HG02763 (cell line): ENCODE measurements around the gene STXBP5.
A peak's percentile ranks its signal among the peaks of the same experiment; 100 is the strongest.

Experiments
- ATAC-seq: cut with Tn5 transposase; IDR thresholded peaks from one replicate; pipeline ENCODE4 v1.9.1; 2021; ENCODE audit warnings: mild to moderate bottlenecking, moderate library complexity; ENCODE audit not compliant: unreplicated experiment

The STXBP5 gene

DNA sequence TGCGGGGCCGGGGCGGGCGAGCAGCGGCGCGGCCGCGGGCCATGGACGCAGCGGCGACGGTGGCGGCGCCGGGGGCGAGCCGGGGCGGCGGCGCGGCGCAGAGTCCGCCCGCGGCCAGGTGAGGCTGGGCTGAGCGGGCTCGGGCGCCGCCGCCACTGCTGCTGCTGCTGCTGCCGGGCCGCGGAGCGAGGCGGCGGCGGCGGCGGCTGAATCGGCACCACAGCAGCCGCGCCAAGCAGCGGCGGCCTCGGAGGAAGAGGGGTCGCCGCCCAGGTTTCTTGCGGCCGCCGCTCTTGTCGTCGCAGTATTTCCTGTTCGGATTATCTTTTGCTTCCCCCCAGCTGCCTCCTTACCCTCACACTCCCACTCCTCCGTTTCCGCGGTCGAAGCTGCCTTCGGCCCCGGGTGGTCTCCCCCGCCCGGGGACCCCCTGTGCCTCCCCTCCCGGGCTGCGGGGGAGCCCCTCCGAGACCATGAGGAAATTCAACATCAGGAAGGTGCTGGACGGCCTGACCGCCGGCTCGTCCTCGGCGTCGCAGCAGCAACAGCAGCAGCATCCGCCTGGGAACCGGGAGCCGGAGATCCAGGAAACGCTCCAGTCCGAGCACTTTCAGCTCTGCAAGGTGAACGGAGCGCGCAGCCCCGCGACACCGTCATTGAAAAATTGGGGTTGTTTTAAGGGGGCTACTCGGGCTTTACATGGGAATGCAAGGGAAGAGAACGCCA lies at the start of gene STXBP5:
Gene STXBP5, plus strand, starts transcription at position 358 of the 726 bp plus-strand sequence. Its CDS starts 116 bp downstream, at position 474.
- peak; percentile 29 for ATAC-seq

DNA sequence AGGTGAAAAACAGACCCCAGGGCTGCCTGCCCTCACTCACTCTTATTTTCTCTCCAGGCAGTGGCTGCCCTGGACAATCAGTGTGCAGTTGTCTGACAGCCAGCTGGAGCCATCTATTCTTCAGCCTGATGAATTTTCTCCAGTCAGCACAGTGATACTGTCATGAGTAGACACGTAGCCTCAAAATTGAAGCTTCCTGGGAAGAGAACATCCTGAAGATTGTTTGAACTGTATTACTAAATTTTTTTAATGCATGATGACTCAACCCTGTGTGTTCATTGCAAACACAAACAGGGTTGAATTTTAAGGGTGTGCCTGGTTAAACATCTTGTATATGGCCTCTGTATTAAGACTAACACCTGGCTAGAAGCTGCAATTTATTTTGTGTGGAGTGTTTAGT lies 49.8 kb upstream of the STXBP5 start:
- ATAC-seq = no peak

- no peak for ATAC-seq
These were observed 48.0 kb upstream of the STXBP5 start for GRCh38 chr6:147156218-147156617.

GRCh38 chr6:147156799-147157382 lies 47.3 kb upstream of the STXBP5 start:
- no peak for ATAC-seq

DNA sequence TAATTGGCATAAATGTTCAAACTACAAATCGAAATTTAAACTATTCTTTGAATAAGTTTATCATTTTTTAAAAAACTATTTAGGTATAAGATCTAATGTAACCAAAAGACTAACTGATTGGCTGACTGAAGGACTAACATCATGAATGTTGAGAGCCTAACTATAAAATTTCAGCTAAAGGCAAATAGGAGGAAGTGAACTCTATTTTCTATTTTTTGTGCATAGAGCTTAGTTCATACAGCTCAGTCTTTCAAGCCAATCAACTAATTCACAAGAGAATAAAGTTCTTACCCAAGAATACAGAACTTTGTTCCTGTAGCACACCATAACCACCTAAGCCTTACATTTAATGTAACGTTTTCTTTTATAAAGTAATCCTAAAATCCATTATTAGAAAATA lies 46.3 kb upstream of the STXBP5 start:
- ATAC-seq = no peak

DNA sequence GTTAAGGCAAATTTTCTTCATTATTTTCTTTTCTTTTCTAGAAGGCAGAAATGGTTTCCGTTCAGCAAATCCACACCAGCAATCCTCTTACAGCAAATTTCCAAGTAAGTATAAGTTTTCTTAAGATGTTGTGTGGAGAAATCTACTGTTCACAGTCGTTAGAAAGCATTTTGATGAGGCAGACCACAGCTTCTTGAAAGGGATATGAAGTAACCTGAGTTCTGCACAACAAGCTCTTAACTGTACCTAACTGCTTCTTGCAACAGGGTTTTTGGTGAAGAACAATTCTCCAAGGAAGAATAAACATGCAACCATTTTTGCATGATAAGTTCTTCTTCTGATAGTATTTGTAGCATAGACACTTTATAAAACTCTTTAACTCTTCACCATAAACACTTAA lies 45.3 kb upstream of the STXBP5 start:
- ATAC-seq = no peak

GRCh38 chr6:147159536-147160374 lies 44.5 kb upstream of the STXBP5 start:
- no peak for ATAC-seq

DNA sequence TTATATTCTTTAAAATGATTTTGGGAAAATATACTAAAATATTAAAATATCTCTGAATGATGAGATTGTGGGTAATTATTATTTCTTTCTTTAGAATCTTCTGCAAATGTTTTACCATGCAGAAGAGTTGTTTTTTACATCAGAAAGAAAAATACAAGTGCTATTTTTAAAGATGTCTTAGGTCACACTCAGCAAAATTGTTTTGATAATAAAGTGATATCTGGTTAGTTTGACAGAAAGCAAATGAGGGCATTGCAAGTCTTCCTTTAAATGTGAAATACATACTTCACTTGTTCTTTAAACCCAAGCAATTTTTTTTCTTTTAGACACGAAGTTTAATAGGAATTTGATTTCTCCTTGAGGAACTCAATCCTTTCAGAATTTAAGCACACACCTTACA lies 43.6 kb upstream of the STXBP5 start:
- ATAC-seq = no peak

DNA sequence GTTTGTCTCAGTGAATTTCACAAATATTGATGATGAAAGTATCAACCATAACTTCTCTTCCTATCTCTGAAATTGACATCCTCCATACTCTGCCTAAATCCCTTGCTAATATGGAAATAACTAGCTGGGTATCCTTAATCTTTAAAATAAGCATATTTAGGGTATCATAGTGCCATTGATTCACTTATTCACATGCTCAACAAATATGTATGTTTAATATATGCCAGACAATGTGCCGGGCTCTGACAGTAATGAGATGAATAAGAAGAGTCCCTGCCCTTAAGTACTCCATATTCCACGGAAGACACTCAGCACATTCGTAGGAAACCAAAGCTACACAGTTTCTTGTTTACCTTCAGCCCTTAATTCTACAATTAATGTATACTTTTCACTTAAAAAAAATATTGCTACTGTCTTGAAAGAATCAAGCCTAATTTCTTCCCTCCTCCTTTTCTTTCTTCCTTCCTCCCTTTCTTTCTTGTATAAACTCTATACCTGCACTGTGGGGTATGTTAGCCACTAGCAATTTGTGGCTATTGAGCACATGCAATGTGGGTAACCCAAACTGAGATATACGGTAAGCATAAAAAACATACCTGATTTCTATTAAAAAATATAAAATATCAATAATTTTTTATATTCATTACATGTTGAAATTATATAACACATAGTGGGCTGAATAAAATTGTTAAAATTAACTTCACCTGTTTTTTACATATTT lies 42.8 kb upstream of the STXBP5 start:
- no peak for ATAC-seq

- no peak for ATAC-seq
These were observed 42.2 kb upstream of the STXBP5 start for GRCh38 chr6:147161974-147162495.

DNA sequence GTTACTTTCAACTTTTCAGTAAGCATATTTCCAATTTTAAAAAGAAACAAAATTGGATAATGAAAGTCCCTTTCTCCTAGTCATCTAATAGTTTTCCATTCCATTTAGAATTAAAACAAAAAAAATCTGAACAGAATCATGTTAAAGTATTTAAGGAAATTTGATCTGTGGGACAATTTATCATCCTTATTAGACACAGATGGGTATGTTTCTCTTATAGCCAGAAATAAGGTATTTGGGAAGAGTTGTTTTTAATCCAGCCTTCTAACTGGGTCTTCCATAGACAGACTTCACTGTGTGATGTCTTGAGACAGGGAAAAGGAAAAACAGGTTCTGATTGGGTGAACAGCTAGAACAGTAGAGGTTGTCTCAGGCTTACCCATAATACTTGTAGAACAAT lies 39.5 kb upstream of the STXBP5 start:
- no peak for ATAC-seq

DNA sequence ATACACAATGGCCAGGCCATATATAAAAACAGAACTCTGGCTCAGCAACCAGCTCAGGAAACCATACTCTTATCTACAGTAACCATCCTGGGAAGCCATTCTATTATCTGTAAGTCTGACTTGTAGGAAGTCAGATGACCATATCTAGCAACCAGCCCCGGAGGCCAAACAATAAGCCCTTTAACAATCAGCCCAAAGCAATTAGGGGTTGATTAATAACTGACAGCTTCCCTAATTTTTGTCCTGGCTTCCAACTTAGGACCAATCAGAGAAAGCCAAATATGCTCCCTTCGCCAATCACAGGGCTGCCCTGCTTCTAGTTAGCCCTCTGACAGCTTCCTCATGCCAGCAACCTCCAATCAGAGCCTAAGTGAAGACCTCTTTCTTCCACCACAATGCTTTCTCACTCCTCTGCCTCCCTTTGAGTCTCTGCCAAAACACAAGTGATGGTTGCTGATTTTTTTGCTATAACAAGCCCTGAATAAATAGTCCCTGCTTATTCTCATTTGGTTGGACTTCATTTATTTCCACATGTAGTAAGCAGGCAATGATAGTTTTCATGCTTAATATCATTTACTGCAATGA lies 37.8 kb upstream of the STXBP5 start:
- ATAC-seq = no peak

DNA sequence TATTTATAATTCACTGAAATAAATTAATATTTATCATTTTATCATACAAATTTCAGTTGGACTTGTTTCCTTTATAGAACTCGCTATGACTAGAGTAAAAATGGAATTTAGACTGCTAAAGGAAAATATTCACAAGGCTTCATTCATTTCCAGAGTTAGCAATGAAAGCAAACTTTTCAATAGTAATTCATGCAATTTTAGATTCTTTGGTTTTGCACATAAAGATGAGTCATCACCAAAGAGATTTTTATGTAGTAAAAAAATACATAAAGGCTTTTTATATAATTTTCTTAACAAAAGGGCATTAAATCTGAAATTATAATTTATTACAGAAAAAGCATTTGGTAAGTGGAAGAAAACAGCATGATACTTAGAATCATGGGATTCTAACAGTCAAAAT lies 37.2 kb upstream of the STXBP5 start:
- no peak for ATAC-seq

- ATAC-seq = no peak
These were observed 36.4 kb upstream of the STXBP5 start for GRCh38 chr6:147167576-147168461.

- ATAC-seq = no peak
These were observed 34.7 kb upstream of the STXBP5 start for GRCh38 chr6:147169529-147169928.

GRCh38 chr6:147170269-147170668 lies 33.9 kb upstream of the STXBP5 start:
- no peak for ATAC-seq

GRCh38 chr6:147173140-147173539 lies 31.1 kb upstream of the STXBP5 start:
- no peak for ATAC-seq

DNA sequence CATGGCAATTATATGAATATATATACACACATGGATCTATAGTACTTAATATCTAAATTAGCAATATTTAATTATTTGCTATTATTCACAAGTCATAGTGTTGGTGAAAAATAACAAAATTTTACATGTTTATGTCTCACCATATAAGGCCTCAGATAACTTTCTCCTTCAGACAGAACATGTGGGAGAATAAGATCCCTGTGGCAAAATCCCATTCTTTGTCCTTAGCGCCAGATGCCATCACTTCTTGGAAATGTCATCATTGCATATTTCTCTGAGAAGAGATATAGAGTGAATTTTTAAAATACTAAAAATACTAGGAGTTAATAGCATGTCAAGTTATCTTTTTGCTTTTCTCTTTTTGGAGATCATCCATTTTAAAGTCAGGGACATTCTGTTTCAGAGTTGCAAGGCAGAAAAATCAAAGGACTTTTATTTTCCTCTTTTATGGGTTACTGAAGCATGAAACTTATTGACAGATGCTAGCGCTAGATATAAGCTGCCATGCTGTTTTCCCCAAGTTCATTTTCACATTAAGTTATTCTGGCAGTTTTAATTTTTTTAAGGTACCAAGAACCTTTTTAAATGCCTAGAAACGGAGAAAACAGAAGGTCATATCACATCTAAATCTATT lies 30.4 kb upstream of the STXBP5 start:
- no peak for ATAC-seq

GRCh38 chr6:147176795-147177194 lies 27.4 kb upstream of the STXBP5 start:
- no peak for ATAC-seq
